ENCODE data around the gene NFATC2.

The NFATC2 gene

DNA sequence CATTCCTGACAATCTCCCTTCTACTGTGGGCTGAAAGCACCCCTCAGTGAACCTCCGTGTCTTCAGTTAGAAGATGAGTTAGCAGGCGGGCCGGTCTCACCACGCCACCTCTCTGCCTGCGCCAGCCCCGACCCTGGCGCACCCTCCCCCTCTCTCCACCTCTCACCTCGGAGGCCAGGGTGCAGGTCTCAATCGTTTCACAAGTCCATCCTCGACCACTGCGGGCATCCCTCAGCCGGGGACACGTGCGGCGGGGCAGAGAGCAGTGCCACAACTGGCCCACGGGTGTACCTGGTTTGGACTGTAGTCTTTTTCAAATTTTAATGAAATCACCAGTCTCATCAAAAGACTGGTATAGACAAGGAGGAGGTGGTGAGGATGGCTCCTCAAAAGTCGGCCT lies 34.4 kb downstream of the NFATC2 start:
- no peak for TF ChIP-seq BACH2 (CRISPR knock-in tag; IDR thresholded peaks at IDR 0.05; ENCODE audit: borderline replicate concordance)
- no peak for TF ChIP-seq ZFP3 (CRISPR knock-in tag; IDR thresholded peaks at IDR 0.05)
- no peak for TF ChIP-seq PATZ1 (CRISPR knock-in tag; IDR thresholded peaks at IDR 0.05; ENCODE audit: borderline replicate concordance)
- no peak for TF ChIP-seq ARNTL (CRISPR knock-in tag; IDR thresholded peaks at IDR 0.05; ENCODE audit: borderline replicate concordance, low read depth)
- no peak for TF ChIP-seq PPARA (CRISPR knock-in tag; IDR thresholded peaks at IDR 0.05; ENCODE audit: borderline replicate concordance)
- TF ChIP-seq TSHZ2 (CRISPR knock-in tag; IDR thresholded peaks at IDR 0.05) = no peak
- TF ChIP-seq ESRRG (CRISPR knock-in tag; IDR thresholded peaks at IDR 0.05) = no peak
- no peak for TF ChIP-seq GLIS3 (CRISPR knock-in tag; IDR thresholded peaks at IDR 0.05)
- TF ChIP-seq, protein P1, sequence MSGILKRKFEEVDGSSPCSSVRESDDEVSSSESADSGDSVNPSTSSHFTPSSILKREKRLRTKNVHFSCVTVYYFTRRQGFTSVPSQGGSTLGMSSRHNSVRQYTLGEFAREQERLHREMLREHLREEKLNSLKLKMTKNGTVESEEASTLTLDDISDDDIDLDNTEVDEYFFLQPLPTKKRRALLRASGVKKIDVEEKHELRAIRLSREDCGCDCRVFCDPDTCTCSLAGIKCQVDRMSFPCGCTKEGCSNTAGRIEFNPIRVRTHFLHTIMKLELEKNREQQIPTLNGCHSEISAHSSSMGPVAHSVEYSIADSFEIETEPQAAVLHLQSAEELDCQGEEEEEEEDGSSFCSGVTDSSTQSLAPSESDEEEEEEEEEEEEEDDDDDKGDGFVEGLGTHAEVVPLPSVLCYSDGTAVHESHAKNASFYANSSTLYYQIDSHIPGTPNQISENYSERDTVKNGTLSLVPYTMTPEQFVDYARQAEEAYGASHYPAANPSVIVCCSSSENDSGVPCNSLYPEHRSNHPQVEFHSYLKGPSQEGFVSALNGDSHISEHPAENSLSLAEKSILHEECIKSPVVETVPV (CRISPR knock-in tag; IDR thresholded peaks at IDR 0.05) = no peak
- TF ChIP-seq, protein P2, sequence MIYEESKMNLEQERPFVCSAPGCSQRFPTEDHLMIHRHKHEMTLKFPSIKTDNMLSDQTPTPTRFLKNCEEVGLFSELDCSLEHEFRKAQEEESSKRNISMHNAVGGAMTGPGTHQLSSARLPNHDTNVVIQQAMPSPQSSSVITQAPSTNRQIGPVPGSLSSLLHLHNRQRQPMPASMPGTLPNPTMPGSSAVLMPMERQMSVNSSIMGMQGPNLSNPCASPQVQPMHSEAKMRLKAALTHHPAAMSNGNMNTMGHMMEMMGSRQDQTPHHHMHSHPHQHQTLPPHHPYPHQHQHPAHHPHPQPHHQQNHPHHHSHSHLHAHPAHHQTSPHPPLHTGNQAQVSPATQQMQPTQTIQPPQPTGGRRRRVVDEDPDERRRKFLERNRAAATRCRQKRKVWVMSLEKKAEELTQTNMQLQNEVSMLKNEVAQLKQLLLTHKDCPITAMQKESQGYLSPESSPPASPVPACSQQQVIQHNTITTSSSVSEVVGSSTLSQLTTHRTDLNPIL (CRISPR knock-in tag; IDR thresholded peaks at IDR 0.05; ENCODE audit: low read depth) = no peak
- no peak for TF ChIP-seq RARB (CRISPR knock-in tag; IDR thresholded peaks at IDR 0.05)
- no peak for TF ChIP-seq ISL1 (CRISPR knock-in tag; IDR thresholded peaks at IDR 0.05)
- TF ChIP-seq ZNF565 (CRISPR knock-in tag; conservative IDR thresholded peaks at IDR 0.05; ENCODE audit: low read depth) = no peak
- TF ChIP-seq TCF4 (CRISPR knock-in tag; IDR thresholded peaks at IDR 0.05; ENCODE audit: borderline replicate concordance) = no peak

DNA sequence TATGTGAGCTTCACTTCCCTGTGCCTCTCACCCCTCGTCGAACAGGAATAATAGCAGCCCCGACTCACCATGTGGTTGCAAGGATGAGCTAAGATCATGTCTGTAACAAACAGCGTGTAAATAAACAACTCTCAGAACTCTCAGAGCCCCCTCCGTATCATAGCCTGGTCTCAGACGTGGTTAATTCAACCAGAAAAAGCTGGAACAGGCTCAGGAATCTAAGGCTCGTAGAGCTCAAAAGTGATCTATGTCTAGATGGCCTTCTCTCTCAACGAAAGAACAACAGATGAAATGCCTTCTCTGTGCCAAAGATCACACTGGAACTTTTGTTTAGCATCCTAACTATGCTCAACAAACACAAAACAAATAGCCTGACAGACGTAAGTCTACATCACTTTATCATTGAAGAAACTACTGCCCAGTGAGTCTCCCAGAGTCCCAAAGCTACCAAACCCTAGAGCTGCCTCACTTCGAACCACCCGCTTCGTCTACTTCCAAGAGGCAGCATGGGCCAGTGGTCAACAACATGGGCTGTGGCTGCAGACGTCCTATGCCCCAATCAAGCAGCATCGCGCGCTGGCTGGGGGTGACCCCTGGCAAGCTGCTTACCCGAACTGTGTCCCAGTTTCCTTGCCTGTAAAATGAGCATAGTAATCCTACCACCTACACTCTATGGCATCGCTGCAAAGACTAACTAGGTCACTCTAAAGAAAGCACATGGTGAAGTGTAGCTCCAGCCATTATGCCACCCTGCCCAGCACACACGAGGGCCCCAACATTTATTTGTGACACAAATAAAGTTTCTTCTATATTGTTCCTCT lies 35.1 kb downstream of the NFATC2 start:
- TF ChIP-seq ZNF70 (CRISPR knock-in tag; IDR thresholded peaks at IDR 0.05) (no peak), OSR1 (CRISPR knock-in tag; IDR thresholded peaks at IDR 0.05) (no peak), ZNF565 (CRISPR knock-in tag; conservative IDR thresholded peaks at IDR 0.05; ENCODE audit: low read depth) (no peak), ESRRG (CRISPR knock-in tag; IDR thresholded peaks at IDR 0.05) (no peak), POU6F1 (CRISPR knock-in tag; IDR thresholded peaks at IDR 0.05; ENCODE audit: borderline replicate concordance, low read depth) (no peak), PPARA (CRISPR knock-in tag; IDR thresholded peaks at IDR 0.05; ENCODE audit: borderline replicate concordance) (no peak), ZC3H10 (CRISPR knock-in tag; IDR thresholded peaks at IDR 0.05) (no peak), TOX (CRISPR knock-in tag; IDR thresholded peaks at IDR 0.05; ENCODE audit: borderline replicate concordance) (no peak), ZFP30 (CRISPR knock-in tag; IDR thresholded peaks at IDR 0.05) (no peak), SNAI2 (CRISPR knock-in tag; IDR thresholded peaks at IDR 0.05) (no peak), ZFP3 (CRISPR knock-in tag; IDR thresholded peaks at IDR 0.05) (no peak), PATZ1 (CRISPR knock-in tag; IDR thresholded peaks at IDR 0.05; ENCODE audit: borderline replicate concordance) (no peak)
- TF ChIP-seq, protein P1 (CRISPR knock-in tag; IDR thresholded peaks at IDR 0.05) = no peak
- ATAC-seq = no peak

More for the DNA sequence above, 34.4 kb downstream of the NFATC2 start:
- ATAC-seq = no peak
